GM21737 (cell line): Measurements from ENCODE around the gene CCDC171.
"Not testable (repeated sequence)": the region's sequence is repeated elsewhere in the genome, so short reads cannot be mapped to it uniquely, and the experiment has no call there.

Experiments
- ATAC-seq: cut with Tn5 transposase; IDR thresholded peaks from one replicate; pipeline ENCODE4 v1.9.1; 2021; ENCODE audit warnings: mild to moderate bottlenecking, moderate library complexity; ENCODE audit not compliant: unreplicated experiment

The CCDC171 gene

DNA sequence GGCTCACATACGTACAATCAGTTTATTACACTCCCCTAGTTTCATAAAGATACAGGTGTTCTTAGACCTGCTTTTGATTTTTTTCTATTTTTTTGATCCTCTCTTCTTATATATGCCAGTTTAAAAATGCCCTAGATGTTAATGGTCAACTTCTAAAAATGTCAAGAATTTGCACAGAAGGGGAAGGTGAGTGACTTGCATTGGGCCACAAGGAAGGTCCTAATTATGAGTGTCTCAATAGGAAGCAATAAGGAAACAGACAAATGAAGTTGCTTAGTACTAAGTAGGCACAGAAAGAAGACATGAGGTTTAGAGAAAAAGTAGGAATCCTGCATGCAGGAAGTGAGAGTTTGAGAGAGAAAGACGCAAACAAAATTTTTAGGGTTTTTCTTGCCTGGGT lies 3.2 kb upstream of the CCDC171 start:
- no peak for ATAC-seq

DNA sequence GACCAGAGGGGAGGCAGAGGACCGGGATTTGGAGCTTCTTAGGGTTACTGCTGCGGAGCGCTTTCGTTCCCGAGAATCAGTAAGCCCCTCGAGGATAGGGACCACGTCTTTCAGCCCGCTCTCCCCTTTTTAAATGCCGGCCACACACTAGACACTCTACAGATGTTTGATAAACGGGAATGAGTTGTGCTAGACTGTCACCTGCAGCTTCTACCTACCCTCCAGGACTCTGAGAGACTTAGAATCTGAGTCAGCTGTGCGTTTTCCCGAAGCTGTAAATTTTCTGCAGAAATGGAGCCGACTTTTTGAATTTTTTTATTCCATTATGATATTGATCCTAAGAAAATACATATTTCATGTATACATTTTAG lies 670 bp downstream of the CCDC171 start:
- peak; percentile 20 for ATAC-seq

DNA sequence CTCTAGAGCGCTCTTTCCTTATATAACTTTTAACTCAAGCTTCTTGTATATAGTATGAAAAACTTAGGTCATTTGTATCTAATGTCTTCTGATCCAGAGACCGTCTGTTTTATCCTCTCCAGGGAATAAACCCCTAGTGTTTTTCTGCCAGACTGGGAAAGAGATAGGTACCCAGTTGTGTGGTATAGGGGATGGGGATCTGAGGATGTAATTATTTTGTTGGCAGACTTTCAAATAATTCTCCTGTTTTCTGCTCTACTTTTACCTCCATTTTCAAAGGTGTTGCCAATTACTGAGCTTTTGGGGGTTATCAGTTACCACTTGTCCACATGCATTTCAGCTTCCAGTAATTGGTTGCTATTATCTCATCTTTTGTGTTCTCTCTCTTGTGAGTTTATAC lies 17.9 kb downstream of the CCDC171 start:
- ATAC-seq = no peak

DNA sequence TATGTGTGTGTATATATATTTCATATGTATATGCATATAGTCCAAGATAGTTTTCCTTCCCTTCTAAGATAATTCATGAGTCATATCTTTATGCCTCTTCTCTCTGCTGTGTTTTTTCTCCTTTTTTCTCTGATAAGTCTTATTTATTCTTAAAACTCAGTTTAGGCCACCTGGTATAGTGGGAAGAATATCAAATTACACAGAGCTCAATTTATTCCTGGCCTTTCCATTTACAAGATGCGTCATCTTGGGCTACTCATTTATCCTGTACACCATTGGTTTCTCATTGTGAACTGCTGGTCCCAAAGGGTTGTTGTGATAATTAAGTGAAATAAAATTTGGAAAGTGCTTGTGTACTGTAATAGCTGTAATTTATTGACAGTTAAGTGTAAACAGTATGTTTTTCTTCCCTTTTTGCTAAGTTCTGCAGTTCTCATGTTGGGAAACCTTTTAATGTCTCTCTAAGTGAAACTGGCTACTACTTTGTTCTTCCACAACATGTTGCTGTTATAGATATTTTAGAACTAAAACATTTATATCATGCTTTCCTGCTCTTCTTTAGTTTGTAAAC lies 19.4 kb downstream of the CCDC171 start:
- no peak for ATAC-seq

DNA sequence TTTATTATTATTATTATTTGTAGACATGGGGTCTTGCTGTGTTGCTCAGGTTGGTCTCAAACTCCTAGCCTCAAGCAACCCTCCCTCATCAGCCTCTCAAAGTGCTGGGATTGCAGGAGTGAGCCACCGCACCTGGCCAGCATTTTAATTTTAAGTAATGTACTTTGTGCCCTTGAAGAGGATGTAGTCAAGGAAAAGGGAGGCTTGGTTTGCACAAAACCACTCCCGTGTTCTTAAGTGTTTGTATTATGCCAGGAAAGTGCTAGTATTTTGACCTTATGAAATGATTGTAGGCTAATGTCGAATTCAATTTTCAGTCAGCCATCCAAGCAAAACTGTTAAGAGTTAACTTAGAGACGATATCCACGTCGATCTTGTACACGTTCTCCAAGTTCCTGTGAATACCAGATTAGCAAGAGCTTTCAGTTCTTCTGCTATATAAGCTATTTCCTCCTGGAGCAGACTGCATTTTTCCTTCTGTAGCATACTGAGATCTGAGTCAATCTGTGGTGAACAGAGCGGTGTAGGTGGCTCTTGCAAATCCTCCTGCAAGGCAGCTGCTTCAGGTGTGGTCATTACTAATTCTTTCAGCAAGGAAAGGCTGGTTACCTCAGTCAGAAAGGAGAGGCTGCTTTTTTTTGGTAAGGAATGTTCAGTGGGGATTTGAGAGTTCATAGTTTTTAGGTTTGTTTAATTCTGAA lies 23.7 kb downstream of the CCDC171 start:
- no peak for ATAC-seq

DNA sequence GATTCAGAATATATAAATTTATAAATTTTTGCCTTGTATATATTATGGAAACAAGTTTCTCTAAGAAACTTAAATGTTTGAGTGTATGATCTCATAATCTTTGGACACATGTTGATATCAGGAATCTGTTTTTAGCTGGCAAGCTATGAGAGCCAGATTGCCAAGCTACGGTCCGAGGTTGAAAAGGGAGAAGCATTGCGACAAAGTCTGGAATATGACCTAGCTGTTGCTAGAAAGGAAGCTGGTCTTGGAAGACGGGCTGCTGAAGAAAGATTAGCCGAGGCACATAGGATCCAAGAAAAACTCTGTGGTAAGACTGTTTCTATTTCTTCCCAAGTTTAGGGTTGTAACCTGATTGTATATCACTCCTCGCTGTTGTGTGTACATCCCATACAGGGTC lies 25.9 kb downstream of the CCDC171 start:
- ATAC-seq = no peak

DNA sequence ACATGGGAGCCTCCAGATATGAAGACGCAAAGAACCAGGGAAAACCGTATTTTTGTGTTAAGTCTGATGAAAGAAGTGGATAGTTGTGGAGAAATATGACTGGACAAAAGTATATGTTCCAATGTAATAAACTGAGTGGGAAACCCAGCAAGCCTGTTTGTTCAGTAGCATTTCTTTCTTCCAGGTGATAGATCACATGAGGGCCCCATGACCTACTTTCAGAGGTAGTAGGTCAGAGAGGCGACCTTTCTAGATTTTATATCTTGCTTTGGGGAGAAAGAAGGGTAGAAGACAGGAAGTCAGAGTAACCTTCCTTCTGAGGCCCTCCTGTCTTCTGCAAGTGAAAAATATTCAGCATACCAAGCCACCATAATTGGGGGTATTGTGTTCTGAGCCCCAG lies 31.5 kb downstream of the CCDC171 start:
- no peak for ATAC-seq

DNA sequence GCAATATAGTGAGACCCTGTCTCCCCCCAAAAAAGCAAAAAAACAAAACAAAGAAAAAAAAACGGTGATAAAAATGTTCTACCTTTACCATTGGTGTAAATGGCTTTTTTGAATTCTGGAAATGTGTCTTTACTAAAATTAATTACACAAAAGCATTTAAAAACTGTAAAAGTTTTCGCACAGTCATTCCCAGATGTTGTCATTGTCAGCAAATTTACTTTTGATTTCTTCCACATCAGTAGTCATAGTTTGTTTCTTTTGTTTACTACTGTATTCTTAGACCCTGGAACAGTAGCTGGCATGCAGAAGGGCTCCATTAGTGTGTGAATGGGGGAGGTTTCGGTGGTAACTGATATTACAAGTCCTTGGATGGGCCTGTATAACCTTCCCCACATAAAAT lies 39.5 kb downstream of the CCDC171 start:
- ATAC-seq = no peak

DNA sequence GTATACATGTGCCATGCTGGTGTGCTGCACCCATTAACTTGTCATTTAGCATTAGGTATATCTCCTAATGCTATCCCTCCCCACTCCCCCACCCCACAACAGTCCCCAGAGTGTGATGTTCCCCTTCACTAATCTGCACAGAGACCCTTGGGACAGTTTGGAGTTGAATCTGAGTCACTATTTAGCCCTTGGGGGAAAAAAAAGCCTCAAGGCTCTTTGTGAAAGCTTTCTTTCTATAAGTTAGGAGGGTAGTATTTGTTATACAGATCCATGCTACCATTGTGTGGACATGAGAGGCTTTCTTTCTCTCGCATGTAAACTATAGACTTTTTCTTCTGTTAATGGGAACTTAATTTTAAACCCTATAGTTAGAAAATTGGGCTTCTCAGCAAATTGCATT lies 40.1 kb downstream of the CCDC171 start:
- not testable (repeated sequence) for ATAC-seq

DNA sequence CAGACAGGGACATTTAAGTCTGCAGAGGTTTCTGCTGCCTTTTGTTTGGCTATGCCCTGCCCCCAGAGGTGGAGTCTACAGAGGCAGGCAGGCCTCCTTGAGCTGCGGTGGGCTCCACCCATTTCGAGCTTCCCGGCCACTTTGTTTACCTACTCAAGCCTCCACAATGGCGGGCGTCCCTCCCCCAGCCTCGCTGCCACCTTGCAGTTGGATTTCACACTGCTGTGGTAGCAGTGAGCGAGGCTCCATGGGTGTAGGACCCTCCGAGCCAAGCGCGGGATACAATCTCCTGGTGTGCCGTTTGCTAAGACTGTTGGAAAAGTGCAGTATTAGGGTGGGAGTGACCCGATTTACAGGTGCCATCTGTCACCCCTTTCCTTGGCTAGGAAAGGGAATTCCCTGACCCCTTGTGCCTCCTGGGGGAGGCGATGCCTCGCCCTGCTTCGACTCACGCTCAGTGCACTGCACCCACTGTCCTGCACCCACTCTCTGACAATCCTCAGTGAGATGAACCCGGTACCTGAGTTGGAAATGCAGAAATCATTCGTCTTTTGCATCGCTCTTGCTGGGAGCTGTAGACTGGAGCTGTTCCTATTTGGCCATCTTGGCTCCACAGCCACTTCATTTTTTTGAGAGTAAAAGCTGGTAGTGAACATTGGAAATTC lies 48.0 kb downstream of the CCDC171 start:
- not testable (repeated sequence) for ATAC-seq

DNA sequence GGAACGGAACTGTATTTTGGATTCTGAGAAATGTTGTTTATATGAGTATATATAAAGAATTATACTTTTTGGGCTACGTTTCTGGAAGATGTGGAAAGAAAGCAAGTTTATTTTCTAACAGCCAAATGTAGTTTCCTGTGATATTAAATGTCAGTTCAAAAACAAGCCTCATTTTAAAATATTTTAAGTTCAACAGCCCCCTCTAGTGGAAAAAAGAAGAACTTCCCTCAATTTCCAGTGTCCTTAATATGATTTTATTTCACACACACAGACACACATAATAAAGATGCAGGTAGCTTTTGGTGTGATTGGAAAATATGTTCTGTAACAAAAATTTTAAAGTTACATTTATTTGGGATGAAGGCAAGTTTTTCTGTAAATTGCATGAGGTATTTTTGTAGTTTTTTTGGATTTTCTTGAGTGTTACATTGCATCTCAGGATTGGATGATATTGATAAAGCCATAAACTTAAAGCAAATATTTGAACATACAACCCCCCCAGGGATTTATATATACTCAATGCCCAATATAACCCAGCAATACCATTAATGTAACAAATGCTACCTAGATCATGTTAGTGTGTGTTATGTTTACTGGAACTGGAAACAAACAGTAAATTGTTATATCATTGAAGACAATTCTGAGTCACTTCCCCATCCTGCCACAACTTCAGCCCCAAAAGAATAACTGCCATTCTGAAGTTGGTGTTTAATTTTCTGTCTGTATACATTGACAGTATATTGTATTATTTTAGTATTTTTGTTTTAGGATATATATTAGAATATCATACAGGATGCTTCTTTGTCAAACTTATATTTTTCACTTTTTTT lies 54.0 kb downstream of the CCDC171 start:
- ATAC-seq = no peak

DNA sequence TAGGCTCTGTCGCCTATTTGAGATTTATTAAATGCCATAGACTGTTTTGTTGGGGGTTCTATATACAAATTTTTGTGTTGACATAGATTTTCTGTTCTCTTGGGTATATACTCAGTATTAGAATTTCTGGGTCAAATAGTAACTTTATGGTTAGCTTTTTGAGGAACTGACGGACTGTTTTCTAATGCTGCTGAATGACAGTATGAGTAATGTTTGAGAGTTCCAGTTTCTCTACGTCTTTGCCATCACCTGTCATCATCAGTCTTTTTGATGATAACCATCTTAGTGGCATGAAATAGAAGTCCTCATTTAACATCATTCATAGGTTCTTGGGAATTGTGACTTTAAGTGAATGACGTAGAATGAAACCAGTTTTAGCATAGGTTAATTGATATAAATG lies 60.1 kb downstream of the CCDC171 start:
- ATAC-seq = no peak

DNA sequence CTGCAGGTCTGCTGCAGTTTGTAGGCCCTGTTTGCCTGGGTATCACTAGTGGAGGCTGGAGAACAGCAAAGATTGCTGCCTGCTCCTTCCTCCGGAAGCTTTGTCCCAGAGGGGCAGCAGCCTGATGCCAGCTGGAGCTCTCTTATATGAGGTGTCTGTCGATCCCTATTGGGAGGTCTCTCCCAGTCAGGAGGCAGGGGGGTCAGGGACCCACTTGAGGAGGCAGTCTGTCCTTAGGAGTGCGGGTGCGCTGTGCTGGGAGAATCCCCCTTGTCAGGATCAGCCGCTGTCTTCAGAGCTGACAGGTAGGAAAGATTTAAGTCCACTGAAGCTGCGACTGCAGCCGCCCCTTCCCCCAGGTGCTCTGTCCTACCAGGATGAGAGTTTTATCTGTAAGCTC lies 64.9 kb downstream of the CCDC171 start:
- ATAC-seq = no peak

DNA sequence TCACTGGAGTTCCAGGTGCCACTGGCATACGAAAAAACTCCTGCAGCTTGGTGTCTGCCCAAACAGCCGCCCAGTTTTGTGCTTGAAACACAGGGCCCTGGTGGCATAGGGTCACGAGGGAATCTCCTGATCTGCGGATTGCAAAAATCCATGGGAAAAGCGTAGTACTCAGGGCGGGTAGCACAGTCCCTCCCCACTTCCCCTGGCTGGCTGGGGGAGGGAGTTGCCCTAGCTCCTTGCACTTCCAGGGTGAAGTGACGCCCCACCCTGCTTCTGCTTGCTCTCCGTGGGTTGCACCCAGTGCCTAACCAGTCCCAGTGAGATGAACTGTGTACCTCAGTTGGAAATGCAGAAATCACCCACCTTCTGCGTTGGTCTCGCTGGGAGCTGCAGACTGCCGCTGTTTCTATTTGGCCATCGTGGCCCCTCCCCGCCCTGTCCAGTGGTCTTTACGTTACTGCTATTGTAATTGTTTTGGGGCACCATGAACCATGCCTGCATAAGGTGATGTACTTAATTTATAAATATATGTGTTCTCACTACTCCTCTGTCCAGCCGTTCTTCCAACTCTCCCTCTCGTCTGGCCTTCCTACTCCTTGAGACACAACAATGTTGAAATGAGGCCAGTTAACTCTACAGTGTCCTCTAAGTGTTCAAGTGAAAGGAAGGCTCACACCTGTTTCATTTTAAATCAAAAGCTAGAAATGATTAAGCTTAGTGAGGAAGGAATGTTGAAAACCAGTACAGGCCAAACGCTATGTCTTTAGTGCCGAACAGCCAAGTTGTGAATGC lies 65.9 kb downstream of the CCDC171 start:
- ATAC-seq = no peak

DNA sequence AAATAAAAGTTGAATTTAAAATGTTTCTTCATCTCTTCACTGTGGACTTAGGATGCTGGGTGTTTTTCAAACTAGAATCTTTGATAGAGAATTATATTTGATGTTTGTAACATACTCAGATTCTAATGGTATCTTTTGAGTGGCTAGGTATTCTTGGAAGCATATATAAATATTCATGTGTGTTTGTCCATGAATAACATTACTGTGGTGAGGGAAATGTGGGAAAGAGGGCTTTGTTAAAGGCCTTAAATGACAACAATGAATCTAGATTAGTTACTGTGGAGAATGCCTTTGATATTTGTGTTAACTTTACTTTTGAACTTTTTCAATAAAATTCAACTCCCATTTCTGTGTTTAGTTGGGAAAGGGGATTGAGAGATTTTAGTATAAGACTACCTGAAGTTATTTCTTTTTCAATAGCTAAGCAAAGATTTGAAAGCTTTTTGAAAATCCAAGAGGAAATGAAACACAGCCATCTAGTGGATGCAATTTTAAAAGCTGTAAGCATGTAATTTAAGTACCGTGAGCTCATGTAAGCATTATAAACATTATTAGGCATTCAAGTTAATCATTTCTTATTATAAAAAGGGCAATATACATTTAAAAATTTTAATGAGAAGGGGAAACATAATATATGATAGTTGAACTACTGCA lies 69.6 kb downstream of the CCDC171 start:
- no peak for ATAC-seq

DNA sequence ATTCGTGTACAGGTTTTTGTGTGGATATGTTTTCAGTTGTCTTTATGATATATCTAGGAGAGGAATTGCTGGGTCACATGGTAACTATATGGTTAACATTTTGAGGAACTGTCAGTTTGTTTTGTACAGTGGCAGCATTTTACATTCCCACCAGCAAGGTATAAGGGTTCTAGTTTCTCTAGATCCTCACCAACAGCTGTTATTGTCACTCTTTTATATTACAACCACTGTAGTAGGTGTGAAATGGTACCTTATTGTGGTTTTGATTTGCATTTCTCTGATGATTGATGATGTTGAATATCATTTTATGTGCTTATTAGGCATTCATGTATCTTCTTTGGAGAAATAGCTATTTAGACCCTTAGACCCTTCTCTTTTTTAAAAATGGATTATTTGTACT lies 82.9 kb downstream of the CCDC171 start:
- no peak for ATAC-seq

DNA sequence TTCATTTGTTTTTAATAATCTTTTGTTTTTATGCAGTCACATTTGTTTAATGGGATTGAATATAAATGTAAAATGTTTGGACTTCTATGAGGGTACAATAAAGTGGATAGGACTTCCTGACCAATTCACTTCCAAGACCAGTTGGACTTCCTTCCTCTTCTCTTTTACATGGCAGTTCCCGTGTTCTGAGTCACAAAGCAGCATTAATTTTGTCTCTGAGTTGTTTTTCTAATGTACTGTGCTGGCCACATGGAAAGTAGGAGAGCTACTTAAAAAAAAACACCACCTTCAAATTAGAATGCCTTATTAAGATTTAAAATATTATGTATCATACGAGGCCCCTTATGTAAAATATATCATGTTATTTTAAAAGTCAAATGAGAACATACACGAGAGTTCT lies 87.3 kb downstream of the CCDC171 start:
- ATAC-seq = no peak

DNA sequence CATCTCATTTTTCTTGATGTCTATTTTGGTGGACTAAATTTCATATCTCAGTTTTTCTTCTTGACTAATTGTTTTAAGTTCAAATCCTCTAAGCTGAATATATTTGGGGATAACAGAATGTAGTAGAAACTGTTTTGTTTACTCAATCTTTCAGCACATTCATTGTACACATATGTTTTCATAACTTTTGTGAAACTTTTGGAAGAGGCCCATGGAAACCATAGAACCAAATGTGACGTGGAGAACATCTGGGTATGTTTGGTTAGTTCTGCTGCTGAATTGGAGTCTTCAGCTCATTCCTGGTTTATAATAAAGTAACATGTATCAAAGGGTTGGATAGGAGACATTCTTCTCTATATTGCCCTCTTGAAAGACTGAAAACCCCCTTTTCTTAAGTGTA lies 88.4 kb downstream of the CCDC171 start:
- ATAC-seq = no peak

DNA sequence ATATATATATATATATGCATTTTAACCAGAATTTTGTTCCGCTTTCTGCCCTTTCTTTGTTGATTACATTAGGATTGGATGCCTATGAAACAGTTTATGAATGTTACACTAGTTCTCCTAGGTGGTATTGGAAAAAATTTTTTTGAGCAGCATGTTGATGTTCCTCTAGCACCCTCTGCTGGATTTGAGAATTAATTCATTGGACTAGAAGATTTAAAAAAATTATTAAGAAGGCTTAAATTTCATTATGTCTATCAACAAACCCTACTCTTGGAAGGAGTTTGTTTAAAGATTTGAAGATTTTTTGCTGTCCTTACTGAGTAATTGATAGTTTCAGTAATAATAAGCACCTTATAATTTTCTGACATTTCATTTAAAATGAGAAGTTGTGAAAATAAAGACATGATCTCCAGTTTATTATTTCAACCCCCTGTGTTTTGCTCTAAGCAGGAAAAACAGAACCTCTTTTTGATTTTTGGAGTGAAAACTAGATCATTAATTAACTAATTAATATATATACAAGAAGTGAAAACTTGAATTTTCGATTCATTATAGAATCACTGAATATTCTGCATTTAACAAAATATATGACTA lies 89.6 kb downstream of the CCDC171 start:
- no peak for ATAC-seq

DNA sequence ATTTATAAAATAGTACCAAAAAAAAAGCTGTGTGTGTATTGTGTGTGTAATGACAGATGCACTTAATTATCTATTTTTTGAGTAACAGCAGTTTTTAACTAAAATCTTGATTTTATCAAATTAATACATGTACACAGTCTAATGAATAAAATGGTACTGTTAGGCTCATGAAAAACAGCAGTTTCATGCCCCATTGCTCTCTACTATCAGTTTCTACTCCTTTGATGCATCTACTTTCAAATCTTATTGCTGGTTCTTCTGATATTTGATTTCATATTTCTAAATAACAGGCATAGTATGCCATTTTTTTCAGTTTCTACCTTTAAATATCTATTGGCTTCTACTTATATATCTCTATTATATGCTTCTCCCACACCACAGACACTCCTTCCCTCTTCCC lies 117.4 kb downstream of the CCDC171 start:
- ATAC-seq = peak; percentile 64
